Heart right ventricle (tissue), 16 donors: ENCODE measurements around the gene PLEKHG2. TPM values are rescaled to one million over a fixed set of nuclear protein-coding genes. Genes with fewer than 3 reads are reported as not detected.

ENCODE experiments used
- ATAC-seq, 8 donors: fragments of 200-7000 bp; cut with Tn5 transposase; one replicate each; pipeline ENCODE4 v1.9.1; 2020; ENCODE audit warnings: mild to moderate bottlenecking in 8 of 8, moderate library complexity in 8 of 8, moderate number of reproducible peaks in 1 of 8
- DNase-seq, 2 donors: peaks; one replicate each; pipeline ENCODE4 v3.0.0-alpha.2; 2020
- H3K27ac ChIP-seq, 10 donors: fragments of 200-600 bp; sonication (generic) in 2 of 10; one replicate each; pipeline versions ENCODE4 v1.5.0 to v1.8.0; 2020 to 2022; ENCODE audit warnings: mild to moderate bottlenecking in 3 of 10
- H3K27me3 ChIP-seq, 7 donors: fragments of 200-600 bp; one replicate each; pipeline ENCODE4 v1.8.0; 2021 to 2022; ENCODE audit warnings: mild to moderate bottlenecking in 2 of 7
- H3K36me3 ChIP-seq, 9 donors: fragments of 200-600 bp; sonication (generic) in 1 of 9; one replicate each; pipeline versions ENCODE4 v1.5.0 to v1.8.0; 2020 to 2022; ENCODE audit warnings: mild to moderate bottlenecking in 2 of 9
- H3K4me1 ChIP-seq, 9 donors: fragments of 200-600 bp; sonication (generic) in 1 of 9; one replicate each; pipeline versions ENCODE4 v1.5.0 to v1.8.0; 2020 to 2022; ENCODE audit warnings: mild to moderate bottlenecking in 4 of 9
- H3K4me3 ChIP-seq, 10 donors: fragments of 200-600 bp; sonication (generic) in 2 of 10; one replicate each; pipeline versions ENCODE4 v1.5.0 to v1.8.0; 2020 to 2022; ENCODE audit warnings: mild to moderate bottlenecking in 7 of 10, moderate library complexity in 2 of 10
- H3K9me3 ChIP-seq, 11 donors: fragments of 200-600 bp in 10 of 11; sonication (generic) in 2 of 11; one replicate each; pipeline versions ENCODE4 v1.5.0 to v1.8.0; 2013 to 2022; ENCODE audit warnings: mild to moderate bottlenecking in 2 of 11, control low read depth in 1 of 11, moderate library complexity in 1 of 11
- WGBS, 2 donors: extraction: QIAGEN DNeasy Blood & Tissue Kit; methylation state at CpG; one replicate each; pipeline ENCODE4 v1.1.7; 2013; ENCODE audit warnings: inconsistent platforms in 1 of 2; 5-methylcytosine and 5-hydroxymethylcytosine counted together
- intact Hi-C, 10 donors: fragments of 100-400 bp; cut with DNase I; formaldehyde crosslinking; loops; one replicate each; pipeline versions ENCODE4 v1.11.1 to v1.14.2; 2022
- microRNA-seq, 2 donors: library from miRNA; unstranded; fragments of <30 nt; microRNA quantifications; one replicate each; pipeline ENCODE4 v1.2.0, GENCODE V29; 2021
- polyA plus RNA-seq, 2 donors: library from polyadenylated mRNA; stranded (reverse); fragments of 200-250 nt; gene quantifications; one replicate each; pipeline ENCODE4 v1.2.3, GENCODE V29; 2013
- total RNA-seq, 10 donors: library from RNA; stranded (reverse); fragmentation: NEBNext Ultra II Directional in 3 of 10; extraction: Animal tissue kit (Norgen Biotek cat#: 25700) in 3 of 10; gene quantifications; one replicate each; pipeline versions ENCODE4 v1.2.1 to v1.2.4, GENCODE V29; 2021 to 2023
- TF ChIP-seq, protein P1 (sequence below), 9 donors: fragments of 200-600 bp; sonication (generic) in 2 of 9; IDR thresholded peaks; one replicate each; pipeline versions ENCODE4 v1.5.0 to v1.8.0; 2021 to 2022; ENCODE audit warnings: antibody characterized with exemption in 9 of 9, mild to moderate bottlenecking in 5 of 9, moderate library complexity in 1 of 9
- donor health status: Arrhythmogenic right ventricular cardiomyopathy.
- donor health status: ischemic (EF 13 %, LVEDD 7.1; RV severe dilation, severe dysfunction).
- donor health status: healthy with polysubstance abuse.
- donor health status: DM: no; HTN: yes; CAD: no.
- donor health status: DM: no; HTN: no; CAD: no.
- donor health status: ischemic (EF 25% LVEDD 6.9; RV normal size, moderate dysfunction).
- donor health status: ischemic (EF 25% LVEDD 5.7; RV mildly dilated, moderate dysfunction).
- donor health status: healthy.
- donor health status: DM: yes; HTN: yes; CAD: no.
- donor health status: Ischemic cardiomyopathy.
- donor health status: ischemic (EF 35%, LVEDD 5.7; RV mildly dilated, moderate dysfunction).
- donor health status: nonischemic (EF 11% LVEDD 7.7; RV severe dilation, severe dysfunction).
- donor health status: DM: yes; HTN: yes; CAD: no.
- donor health status: PGD.
- donor health status: ischemic (EF 29% LVEDD 5.4; RV normal size, mild dysfunction).
- donor health status: nonischemic (EF 23%, LVEDD 6.1; RV moderate dilation, normal function).

Gene PLEKHG2
- total and polyA plus RNA-seq, 12 donors: 6.9 to 23.1 (median 15.1) TPM

DNA sequence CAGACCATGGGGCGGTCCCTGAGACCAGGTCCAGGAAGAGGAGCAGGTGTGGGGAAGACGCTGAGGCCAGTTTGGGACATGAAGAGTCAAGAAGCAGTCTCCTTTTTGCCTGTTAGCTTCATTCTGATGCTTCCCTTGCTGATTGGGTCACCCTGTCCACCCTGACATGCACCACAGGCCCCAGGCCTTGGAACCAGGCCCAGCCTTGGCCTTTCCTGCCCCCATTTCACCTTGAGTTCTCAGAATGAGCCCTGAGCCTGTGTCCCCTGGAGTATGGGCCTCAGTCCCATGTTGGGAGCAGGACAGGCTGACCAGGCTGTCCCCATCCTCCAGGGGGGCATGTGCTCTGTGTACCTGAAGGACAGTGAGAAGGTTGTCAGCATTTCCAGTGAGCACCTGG, 63.3 kb downstream of the PLEKHG2 start:
- WGBS, 2 donors: 83 to 93% methylated on average over 2 of the region's 2 CpGs

More for the DNA sequence above, 63.3 kb downstream of the PLEKHG2 start:
- peak in 2 of 8 donors; percentile 4 to 16 for ATAC-seq
- Histone ChIP-seq H3K9me3 (no peaks in the 10 kb centered on the region), H3K4me3 (no peak overlapping the region), H3K27me3 (no peaks in the 10 kb centered on the region), H3K36me3 (peaks cover 0 to 65% (median 52%) of the 10 kb centered on the region in 9 donors), H3K27ac (peak overlapping the region in 7 of 10 donors; percentile 22 to 55 (median 36)), H3K4me1 (peaks cover 0 to 14% (median 8%) of the 10 kb centered on the region in 9 donors)
- peak in 1 of 2 donors; percentile 44 for DNase-seq
- TF ChIP-seq, protein P1, sequence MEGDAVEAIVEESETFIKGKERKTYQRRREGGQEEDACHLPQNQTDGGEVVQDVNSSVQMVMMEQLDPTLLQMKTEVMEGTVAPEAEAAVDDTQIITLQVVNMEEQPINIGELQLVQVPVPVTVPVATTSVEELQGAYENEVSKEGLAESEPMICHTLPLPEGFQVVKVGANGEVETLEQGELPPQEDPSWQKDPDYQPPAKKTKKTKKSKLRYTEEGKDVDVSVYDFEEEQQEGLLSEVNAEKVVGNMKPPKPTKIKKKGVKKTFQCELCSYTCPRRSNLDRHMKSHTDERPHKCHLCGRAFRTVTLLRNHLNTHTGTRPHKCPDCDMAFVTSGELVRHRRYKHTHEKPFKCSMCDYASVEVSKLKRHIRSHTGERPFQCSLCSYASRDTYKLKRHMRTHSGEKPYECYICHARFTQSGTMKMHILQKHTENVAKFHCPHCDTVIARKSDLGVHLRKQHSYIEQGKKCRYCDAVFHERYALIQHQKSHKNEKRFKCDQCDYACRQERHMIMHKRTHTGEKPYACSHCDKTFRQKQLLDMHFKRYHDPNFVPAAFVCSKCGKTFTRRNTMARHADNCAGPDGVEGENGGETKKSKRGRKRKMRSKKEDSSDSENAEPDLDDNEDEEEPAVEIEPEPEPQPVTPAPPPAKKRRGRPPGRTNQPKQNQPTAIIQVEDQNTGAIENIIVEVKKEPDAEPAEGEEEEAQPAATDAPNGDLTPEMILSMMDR (IDR thresholded peaks at IDR 0.05): no peak
- intact Hi-C loops: loop anchor here in 5 of 10 donors (2.0 to 10.0 kb wide), 3 partner anchors 57 to 1071 kb away; partner anchors contain the start of genes EID2B (in 4 of the 5) and FAM98C (in 1 of the 5)

Small RNA genes within 50 kb of the gene (microRNA-seq; reads per million reads assigned to microRNA genes)
- gene MIR4530: 0 reads per million in 2 donors

Other genes with a start within 250 kb of the PLEKHG2 start
- gene NCCRP1, start 215.7 kb upstream of the PLEKHG2 start, total RNA-seq: not detected
- under 1 TPM in 1 of 2 donors, not detected in 1; 0.03 TPM for gene NCCRP1, start 215.7 kb upstream of the PLEKHG2 start, polyA plus RNA-seq
- under 1 TPM in 1 of 10 donors, not detected in 9; 0.55 TPM for gene SYCN, start 208.4 kb upstream of the PLEKHG2 start, total RNA-seq
- gene SYCN, start 208.4 kb upstream of the PLEKHG2 start, polyA plus RNA-seq: not detected
- not detected for gene IFNL3, start 167.7 kb upstream of the PLEKHG2 start, total RNA-seq
- not detected for gene IFNL3, start 167.7 kb upstream of the PLEKHG2 start, polyA plus RNA-seq
- not detected for gene IFNL4, start 163.8 kb upstream of the PLEKHG2 start, total RNA-seq
- gene IFNL4, start 163.8 kb upstream of the PLEKHG2 start, polyA plus RNA-seq: not detected
- gene IFNL2, start 144.3 kb upstream of the PLEKHG2 start, total RNA-seq: not detected
- gene IFNL2, start 144.3 kb upstream of the PLEKHG2 start, polyA plus RNA-seq: not detected
- not detected for gene IFNL1, start 116.3 kb upstream of the PLEKHG2 start, total RNA-seq
- gene IFNL1, start 116.3 kb upstream of the PLEKHG2 start, polyA plus RNA-seq: not detected
- under 1 TPM in 9 of 10 donors, not detected in 1; 0.07 to 0.42 (median 0.32) TPM for gene LRFN1, start 91.8 kb upstream of the PLEKHG2 start, total RNA-seq
- gene LRFN1, start 91.8 kb upstream of the PLEKHG2 start, polyA plus RNA-seq: under 1 TPM; 0.14 to 0.29 TPM
- gene GMFG, start 76.6 kb upstream of the PLEKHG2 start, total RNA-seq: 10 to 100 TPM in 5 of 10 donors, 1 to 10 TPM in 5; 6.9 to 64.2 (median 11.1) TPM
- 10 to 100 TPM; 26.9 to 39.6 TPM for gene GMFG, start 76.6 kb upstream of the PLEKHG2 start, polyA plus RNA-seq
- 10 to 100 TPM; 35.5 to 60.4 (median 47.2) TPM for gene SAMD4B, start 70.2 kb upstream of the PLEKHG2 start, total RNA-seq
- gene SAMD4B, start 70.2 kb upstream of the PLEKHG2 start, polyA plus RNA-seq: 10 to 100 TPM; 59.2 to 92.8 TPM
- gene PAF1, start 21.6 kb upstream of the PLEKHG2 start, total RNA-seq: 10 to 100 TPM; 34.3 to 46.4 (median 38.8) TPM
- gene PAF1, start 21.6 kb upstream of the PLEKHG2 start, polyA plus RNA-seq: 10 to 100 TPM; 24.1 to 48.2 TPM
- gene MED29, start 21.3 kb upstream of the PLEKHG2 start, total RNA-seq: 10 to 100 TPM; 22.9 to 32.3 (median 27.1) TPM
- gene MED29, start 21.3 kb upstream of the PLEKHG2 start, polyA plus RNA-seq: 10 to 100 TPM; 16.2 to 30.8 TPM
- 100 to 1,000 TPM in 2 of 10 donors, 10 to 100 TPM in 8; 22.8 to 194 (median 48.1) TPM for gene ZFP36, start 5.8 kb upstream of the PLEKHG2 start, total RNA-seq
- 10 to 100 TPM; 60.2 to 63.2 TPM for gene ZFP36, start 5.8 kb upstream of the PLEKHG2 start, polyA plus RNA-seq
- gene RPS16, start 23.3 kb downstream of the PLEKHG2 start, total RNA-seq: 1,000 to 10,000 TPM in 7 of 10 donors, 100 to 1,000 TPM in 3; 936 to 1,726 (median 1,424) TPM
- 1,000 to 10,000 TPM in 1 of 2 donors, 100 to 1,000 TPM in 1; 974 to 3,280 TPM for gene RPS16, start 23.3 kb downstream of the PLEKHG2 start, polyA plus RNA-seq
- 10 to 100 TPM; 65.0 to 96.6 (median 84.3) TPM for gene SUPT5H, start 32.9 kb downstream of the PLEKHG2 start, total RNA-seq
- 100 to 1,000 TPM in 1 of 2 donors, 10 to 100 TPM in 1; 56.2 to 149 TPM for gene SUPT5H, start 32.9 kb downstream of the PLEKHG2 start, polyA plus RNA-seq
- 100 to 1,000 TPM in 1 of 10 donors, 10 to 100 TPM in 9; 67.3 to 111 (median 78.9) TPM for gene TIMM50, start 68.2 kb downstream of the PLEKHG2 start, total RNA-seq
- gene TIMM50, start 68.2 kb downstream of the PLEKHG2 start, polyA plus RNA-seq: 100 to 1,000 TPM; 104 to 160 TPM
- gene DLL3, start 86.3 kb downstream of the PLEKHG2 start, total RNA-seq: not detected
- not detected for gene DLL3, start 86.3 kb downstream of the PLEKHG2 start, polyA plus RNA-seq
- not detected for gene SELENOV, start 102.5 kb downstream of the PLEKHG2 start, total RNA-seq
- gene SELENOV, start 102.5 kb downstream of the PLEKHG2 start, polyA plus RNA-seq: not detected
- gene EID2B, start 120.2 kb downstream of the PLEKHG2 start, total RNA-seq: 1 to 10 TPM; 2.2 to 4.7 (median 3.5) TPM
- gene EID2B, start 120.2 kb downstream of the PLEKHG2 start, polyA plus RNA-seq: 1 to 10 TPM; 1.8 to 2.8 TPM
- 10 to 100 TPM in 7 of 10 donors, 1 to 10 TPM in 3; 9.0 to 15.5 (median 11.4) TPM for gene EID2, start 127.5 kb downstream of the PLEKHG2 start, total RNA-seq
- 10 to 100 TPM; 14.7 to 15.9 TPM for gene EID2, start 127.5 kb downstream of the PLEKHG2 start, polyA plus RNA-seq
- not detected for gene LGALS13, start 189.9 kb downstream of the PLEKHG2 start, total RNA-seq
- gene LGALS13, start 189.9 kb downstream of the PLEKHG2 start, polyA plus RNA-seq: not detected
- gene LGALS16, start 243.2 kb downstream of the PLEKHG2 start, total RNA-seq: not detected
- not detected for gene LGALS16, start 243.2 kb downstream of the PLEKHG2 start, polyA plus RNA-seq